ENCODE results near the gene PAIP2. TPM values are rescaled to one million over a fixed set of nuclear protein-coding genes. Genes with fewer than 3 reads are reported as not detected.

Gene PAIP2
- total RNA-seq, 1 donor from 2014 or later = 94.8 TPM

- intact Hi-C loops (cut with micrococcal nuclease) = loop anchor here (1.0 to 5.0 kb wide), 5 partner anchors 98 to 1639 kb away; partner anchors contain the start of genes EGR1, HNRNPA0 and MATR3
Observed at GRCh38 chr5:139390639-139391569, 49.2 kb downstream of the PAIP2 start.

DNA sequence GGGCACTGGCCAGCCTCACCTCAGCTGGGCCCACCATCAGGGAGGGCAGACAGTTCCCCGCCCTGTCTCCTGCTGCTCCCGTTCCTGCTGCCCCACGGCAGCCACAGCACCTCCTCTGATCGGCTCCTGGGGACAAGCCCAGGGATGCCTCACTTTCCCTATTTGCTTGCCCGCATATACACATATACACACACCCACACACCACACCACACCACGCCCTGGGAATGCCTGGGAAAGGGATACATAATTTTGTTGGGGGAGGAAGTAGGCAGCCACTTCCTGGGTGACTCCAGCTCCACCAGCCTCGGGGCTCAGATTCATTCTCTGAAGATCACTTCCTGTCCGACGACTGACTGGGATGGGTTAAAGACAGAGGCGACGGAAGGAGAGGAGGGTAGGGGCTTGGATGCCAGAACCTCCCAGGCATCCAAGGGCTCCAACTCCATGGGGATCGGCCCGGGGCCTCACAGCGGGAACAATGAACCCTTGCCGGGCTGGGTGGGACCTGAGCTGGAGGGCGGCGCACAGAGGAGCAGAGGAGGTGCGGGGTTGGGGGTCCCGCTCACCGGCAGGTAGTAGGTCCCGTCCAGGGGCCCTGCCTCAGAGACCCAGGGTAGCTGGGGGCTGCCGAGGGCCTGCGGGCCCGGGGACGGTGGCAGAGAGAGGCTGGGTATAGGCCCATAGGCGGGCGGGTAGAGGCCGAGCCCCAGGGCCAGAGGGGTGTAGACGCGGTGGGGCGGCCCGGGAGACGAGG lies 50.1 kb downstream of the PAIP2 start:
- intact Hi-C loops (cut with micrococcal nuclease) = loop anchor here (1.0 to 5.0 kb wide), 11 partner anchors 29 to 1639 kb away; partner anchors contain the start of genes EGR1, ETF1, HNRNPA0 and HSPA9

DNA sequence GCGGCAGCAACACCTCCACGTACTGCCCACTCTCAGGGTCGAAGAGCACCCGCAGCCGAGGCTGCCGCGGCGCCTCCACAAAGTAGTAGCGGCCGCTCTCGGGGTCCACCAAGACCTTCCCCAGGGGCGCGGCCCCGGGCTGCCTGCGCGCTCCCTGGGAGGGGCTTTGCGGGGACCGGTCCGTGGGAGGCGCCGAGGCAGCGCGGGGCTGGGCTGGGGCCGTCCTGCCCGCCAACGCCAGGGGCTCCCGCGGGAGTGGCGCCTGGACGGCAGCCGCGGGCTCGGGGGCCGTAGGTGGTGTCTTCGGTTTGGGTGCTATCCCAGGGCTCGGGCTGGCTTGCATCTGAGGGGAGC lies 50.6 kb downstream of the PAIP2 start:
- intact Hi-C loops (cut with micrococcal nuclease) = loop anchor here (1.0 to 5.0 kb wide), 11 partner anchors 30 to 1640 kb away; partner anchors contain the start of genes EGR1, ETF1, HNRNPA0 and HSPA9

DNA sequence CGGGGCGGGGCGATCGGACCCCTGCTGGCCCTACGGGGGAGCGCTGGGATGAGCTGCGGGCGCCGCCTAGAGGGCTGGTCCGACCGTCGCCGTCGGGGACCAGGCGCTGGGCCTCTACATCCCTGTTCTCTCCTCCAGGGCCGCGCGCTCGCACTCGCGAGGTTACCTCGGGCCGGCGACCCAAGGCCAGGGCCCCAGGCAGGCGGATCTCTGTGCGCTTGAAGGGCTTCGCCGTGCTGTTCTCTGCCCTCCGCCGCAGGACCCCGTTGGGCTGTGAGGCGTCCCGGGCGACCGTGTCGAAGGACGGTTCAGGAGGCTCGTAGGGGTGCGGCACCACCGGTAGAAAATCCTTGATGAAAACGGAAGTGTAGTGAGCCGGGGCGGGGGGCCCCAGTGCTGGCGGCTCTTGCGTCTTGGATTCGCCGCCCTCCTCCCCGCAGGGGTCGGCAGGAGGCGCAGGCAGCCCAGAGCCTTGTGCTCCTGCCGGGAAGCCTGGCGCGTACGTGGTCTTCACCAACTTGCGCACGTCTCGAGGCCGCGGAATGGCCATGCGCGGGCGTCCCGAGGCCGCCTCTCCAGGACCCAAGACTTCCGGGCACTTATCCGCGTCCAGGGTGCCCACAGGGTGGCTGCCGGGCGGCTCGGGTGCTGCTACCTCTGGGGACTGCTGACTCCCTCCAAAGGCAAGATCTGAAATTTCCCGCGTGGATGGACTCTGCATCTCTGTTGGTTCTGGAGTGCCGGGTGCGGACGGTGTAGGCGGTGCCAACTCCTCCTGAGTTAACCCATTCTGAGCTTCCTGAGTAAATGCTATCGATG lies 51.2 kb downstream of the PAIP2 start:
- intact Hi-C loops (cut with micrococcal nuclease) = loop anchor here (1.0 to 5.0 kb wide), 14 partner anchors 11 to 1641 kb away; partner anchors contain the start of genes DNAJC18, EGR1, ETF1 and HNRNPA0

DNA sequence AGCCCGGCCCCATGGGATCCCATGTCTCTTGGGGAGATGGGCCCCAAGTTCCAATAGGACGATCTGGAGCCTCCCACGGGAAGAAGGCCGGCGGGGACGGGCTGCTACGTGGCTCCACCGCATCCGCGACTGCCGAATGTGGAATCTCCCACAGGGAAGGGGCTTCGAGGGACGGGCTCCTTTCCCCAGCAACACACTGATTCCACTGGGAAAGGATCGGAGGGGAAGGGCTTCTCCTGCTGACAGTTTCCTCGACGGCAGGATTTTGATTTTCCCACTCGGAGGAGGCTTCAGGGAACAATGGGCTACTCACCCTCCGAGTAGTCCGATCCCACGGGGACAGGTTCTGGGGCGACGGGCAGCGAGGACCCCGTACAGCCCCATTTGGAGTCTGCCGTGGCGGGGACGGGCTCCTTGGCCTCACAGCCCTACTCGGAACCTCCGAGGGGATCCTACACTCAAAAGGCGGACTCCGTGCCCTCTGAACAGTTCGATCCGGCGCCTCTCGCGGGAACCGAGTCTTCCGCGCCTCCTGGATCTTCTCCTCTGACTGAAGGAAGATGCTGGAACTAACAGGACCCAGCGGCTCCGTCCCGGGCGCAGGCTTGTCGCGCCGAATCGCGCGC lies 52.0 kb downstream of the PAIP2 start:
- intact Hi-C loops (cut with micrococcal nuclease) = loop anchor here (1.0 to 5.0 kb wide), 11 partner anchors 11 to 1641 kb away; partner anchors contain the start of genes DNAJC18, EGR1, ETF1 and HNRNPA0

DNA sequence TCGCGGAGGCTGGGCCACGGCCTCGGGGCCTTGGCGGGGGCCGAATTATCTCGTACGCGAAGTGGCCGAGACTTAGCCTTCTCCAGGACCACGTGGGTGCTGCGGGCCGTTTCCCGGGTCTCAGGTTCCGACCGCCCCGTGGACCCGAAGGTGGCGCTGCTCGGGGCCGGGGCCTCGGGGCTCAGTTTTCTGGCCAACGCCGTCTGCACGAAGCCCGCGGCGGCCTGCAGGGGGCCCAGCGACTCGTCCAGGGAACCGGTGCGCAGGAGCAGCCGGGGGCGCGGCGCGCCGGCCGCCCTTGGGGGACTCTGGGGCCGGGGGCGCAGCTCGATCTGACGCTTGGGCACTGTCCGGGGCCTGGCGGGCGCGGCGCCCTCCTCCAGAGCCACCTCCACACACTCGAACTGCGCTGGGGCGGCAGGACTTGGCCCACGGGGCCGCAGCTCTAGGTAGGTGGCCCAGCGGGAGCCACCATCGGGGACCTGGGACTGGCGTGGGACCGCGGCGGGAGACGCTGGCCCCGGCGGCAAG lies 52.5 kb downstream of the PAIP2 start:
- intact Hi-C loops (cut with micrococcal nuclease) = loop anchor here (5.0 kb wide), 3 partner anchors 567 to 1642 kb away; partner anchors contain the start of genes EGR1 and HNRNPA0

GRCh38 chr5:139394654-139395566 lies 53.3 kb downstream of the PAIP2 start, which contains the start of gene PROB1:
TSS of gene PROB1 (minus strand) at chr5:139395104. CDS start at chr5:139395081, 23 bp downstream.
- intact Hi-C loops (cut with micrococcal nuclease) = loop anchor here (5.0 kb wide), 3 partner anchors 568 to 1643 kb away; partner anchors contain the start of genes EGR1 and HNRNPA0

DNA sequence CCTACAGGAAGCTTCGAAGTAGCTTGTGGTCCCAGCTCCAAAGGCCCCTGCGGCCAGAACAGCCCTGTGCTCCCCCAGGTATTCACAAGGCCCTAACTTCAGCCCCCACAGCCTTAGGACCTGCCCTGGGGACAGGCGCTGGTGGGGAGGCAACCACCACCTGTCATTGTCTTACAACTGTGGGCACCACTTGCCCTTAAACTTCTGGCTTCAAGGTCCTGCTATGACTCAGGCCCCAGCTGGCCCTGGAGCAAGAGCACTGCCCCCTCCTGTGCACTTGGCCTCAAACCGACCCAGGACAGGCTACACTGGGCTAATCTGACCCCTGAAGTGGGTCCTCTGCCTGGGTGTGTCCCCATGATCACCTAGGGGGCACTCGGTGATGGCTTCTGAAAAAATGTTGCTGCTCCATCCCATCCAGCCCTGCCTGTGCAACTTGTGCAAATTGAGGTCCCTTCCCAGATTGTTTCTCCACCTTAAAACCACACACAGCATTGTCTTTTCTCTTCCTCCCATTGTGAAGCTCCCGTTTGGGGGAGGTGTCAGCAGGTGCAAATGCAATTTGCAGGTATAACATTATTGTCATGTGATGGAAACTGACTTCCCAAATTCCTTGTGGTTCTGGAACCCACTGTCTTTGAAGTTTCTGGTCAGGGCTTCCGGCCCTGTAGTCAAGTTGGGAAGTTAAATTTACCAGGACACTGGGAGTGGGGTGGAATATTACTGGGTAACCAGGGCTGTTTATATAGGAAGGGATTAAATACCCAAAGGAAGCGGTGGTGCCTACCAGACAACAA lies 54.4 kb downstream of the PAIP2 start:
- intact Hi-C loops (cut with micrococcal nuclease) = no loop called here

DNA sequence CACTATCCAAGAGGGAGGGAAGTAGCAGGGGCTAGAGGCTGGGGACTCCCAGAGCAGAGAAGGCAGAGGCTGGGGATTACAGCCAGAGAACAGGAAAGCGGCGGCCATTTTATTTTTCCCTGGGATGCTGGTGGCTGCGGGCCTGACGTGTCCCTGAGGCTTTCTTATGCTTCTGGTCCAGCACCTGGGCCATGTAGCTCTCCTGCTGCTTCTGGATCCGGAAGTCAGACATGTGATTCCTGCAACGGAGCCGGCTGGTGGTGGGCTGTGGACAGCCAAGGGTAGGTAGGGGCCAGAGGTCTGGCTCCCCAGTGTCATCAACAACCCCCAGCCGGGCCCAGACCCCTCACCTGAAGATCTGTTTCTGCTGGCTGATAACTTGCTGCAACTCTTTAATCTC lies 55.0 kb downstream of the PAIP2 start:
- intact Hi-C loops (cut with micrococcal nuclease) = no loop called here

DNA sequence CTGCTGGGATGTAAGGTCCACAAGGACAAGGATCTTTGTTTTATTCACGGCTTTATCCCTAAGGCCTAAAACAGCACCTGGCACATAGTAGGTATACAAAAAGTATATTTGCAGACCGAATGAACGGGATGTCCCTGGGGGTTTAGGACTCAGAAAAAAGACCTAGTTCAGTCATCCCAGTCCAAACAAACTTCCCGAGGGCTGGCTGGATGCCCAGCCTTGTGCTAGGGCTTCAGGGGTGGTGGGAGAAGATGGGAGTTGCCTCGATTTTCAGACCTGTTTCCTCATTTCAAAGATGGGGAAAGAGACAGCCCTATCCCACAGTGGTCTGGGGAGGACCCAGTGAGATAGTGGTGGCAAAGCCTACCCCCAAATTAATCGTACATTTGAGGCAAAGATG lies 56.3 kb downstream of the PAIP2 start:
- intact Hi-C loops (cut with micrococcal nuclease) = no loop called here

DNA sequence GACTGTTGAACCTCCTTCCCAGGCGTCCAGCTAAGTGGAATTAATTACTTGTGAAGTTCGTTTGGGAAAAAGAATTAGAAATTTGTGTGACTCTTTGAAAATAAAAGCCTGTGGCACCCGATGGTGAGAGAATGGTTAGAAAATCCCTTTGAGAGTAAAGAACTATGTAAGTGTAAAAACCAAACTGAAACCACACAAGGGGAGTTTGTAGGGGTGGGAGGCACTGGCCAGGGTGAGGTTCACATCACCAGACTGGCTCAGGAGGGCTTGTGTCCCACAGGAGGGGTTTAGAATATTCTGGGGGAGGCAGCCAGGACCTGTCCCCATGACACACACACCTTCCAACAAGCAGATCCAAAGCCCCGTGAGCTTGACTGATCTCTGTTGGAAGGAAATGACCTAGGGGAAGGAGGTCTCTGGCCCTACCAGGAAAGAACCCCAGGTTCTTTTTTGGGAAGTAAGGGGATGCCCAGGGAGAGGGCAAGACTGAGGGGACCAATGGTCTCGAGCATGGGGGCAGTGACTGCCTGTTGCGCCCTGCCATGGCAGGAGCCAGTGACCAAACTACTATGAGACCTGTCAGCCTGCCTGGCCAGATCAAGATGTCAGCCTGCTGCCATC lies 58.0 kb downstream of the PAIP2 start:
- intact Hi-C loops (cut with micrococcal nuclease) = loop anchor here (5.0 kb wide), 4 partner anchors 238 to 1222 kb away; partner anchors contain the start of genes BRD8, FAM53C and KIF20A

DNA sequence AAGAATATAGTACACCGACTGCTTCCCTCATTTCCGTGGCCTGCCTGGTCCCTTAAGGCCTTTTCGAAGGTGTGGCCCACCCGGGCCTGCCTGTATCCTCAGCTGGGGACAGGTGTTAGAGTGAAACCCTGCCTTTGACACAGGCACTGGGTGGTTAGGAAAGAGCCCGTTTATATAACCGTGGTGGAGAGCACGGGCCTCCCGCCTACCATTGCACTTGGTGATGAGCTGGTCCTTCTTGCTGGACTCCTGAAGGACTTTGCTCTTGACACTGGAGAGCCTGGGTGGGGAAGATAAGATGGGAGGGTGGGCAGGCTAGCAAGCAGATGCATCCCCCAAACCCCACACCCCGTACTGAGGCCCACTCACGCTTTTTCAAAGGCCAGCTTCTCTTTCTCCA lies 59.9 kb downstream of the PAIP2 start:
- intact Hi-C loops (cut with micrococcal nuclease) = loop anchor here (5.0 kb wide), 4 partner anchors 236 to 1224 kb away; partner anchors contain the start of genes BRD8, FAM53C and KIF20A

DNA sequence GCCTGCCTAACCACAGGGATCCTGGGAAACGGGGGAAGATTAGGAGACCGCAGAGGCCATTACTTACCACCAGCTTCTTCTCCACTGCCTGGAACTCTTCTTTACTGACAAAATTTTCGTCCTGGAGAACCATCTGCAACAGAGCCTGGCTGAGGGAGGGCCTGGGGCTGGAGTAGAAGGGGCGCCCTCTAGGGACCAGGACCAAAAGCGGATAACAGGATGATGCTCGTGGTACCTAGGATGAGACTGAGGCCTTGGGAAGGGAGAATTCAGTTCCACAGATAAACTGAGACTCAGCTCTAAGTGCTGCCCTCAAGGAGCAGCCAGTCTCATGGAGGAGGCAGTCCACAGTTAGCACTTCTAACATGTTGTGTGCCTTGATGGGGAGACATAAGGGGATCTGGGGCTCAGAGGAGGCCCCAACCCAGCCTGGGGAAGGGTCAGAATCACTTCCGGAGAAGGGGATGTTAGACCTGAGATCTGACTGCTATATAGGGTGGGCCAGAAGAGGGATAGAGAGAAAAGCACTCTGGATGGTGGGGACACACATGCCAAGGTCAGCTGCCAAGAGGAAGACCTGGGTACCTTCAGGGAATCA lies 61.0 kb downstream of the PAIP2 start:
- intact Hi-C loops (cut with micrococcal nuclease) = loop anchor here (5.0 kb wide), 4 partner anchors 235 to 1225 kb away; partner anchors contain the start of genes BRD8, FAM53C and KIF20A

- intact Hi-C loops (cut with micrococcal nuclease) = loop anchor here (5.0 kb wide), 4 partner anchors 234 to 1226 kb away; partner anchors contain the start of genes BRD8, FAM53C and KIF20A
Observed at GRCh38 chr5:139403418-139403786, 61.7 kb downstream of the PAIP2 start.

DNA sequence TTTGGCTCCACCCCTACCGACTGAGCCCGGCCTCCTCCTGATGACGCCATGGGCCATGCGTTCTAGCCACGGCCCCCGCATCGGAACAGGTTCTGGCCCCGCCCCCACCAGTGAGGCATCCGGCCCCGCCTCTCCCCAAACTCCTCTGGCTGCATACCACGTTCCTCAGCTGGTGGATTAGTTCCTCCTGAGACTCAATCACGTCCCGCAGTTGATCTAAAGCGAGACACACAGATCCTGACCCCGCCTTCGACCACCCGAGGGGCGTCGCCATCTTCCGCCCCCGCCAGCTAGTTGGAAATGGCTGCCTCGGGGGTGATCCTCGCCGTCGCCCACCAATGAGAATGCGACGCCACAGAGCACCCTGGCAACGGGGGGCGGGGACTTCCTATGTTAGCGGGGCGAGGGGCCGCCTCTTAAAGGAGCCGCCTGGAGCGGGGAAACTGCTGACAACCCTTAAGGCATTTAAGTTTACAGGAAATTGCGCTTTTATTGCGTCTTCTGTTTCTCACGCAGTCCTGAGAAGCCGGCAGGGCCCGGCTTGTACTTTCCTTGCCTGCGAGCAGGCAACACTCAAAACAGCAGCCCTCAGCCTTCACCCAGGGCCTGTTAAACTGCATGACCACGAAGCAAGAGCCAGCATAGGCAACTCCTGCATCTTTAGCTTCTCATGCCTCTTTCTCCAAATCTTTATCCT lies 62.3 kb downstream of the PAIP2 start, which contains the start of gene SPATA24:
Gene SPATA24, minus strand, starts transcription at position 303 of the 697 bp plus-strand sequence. Its CDS starts 29 bp downstream, at position 274.
- intact Hi-C loops (cut with micrococcal nuclease) = loop anchor here (1.0 to 5.0 kb wide), 17 partner anchors 10 to 1227 kb away; partner anchors contain the start of genes APBB3, BRD8, DNAJC18 and ETF1

DNA sequence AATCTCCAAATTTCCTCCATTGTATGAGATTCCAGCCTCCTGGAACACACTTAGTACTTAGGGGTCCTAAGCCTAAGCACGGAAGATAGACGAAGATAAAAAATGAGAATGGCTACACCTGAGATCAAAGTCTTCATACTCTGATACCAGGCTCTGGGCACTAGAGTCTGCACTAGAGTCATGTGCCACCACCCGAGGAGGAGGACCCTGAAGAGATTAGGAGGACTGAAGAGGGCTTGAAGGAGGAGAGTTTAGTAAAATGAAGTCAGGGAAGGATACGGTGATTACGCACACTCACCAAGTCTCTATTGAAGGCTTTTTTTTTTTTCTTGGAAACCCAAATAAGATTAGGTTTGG lies 62.8 kb downstream of the PAIP2 start:
- intact Hi-C loops (cut with micrococcal nuclease) = loop anchor here (1.0 to 5.0 kb wide), 17 partner anchors 10 to 1227 kb away; partner anchors contain the start of genes APBB3, BRD8, DNAJC18 and ETF1

All from T-helper 1 cell treated with Interleukin-12 subunit alpha and Interleukin-12 subunit beta and Interleukin-4 antibody, amounts not matched to agents 30 ng/mL and 1 ng/mL, for 36 hours (primary cell).